ENCODE data around the gene STAB1.

- TF ChIP-seq CTCF (IDR thresholded peaks at IDR 0.05; ENCODE audit: low read depth, low read length, poor library complexity, severe bottlenecking) (no peak), EZH2phosphoT487 (IDR thresholded peaks at IDR 0.05; ENCODE audit: borderline replicate concordance, low read length) (no peak)
Observed at GRCh38 chr3:52488746-52489145, 6.4 kb upstream of the STAB1 start.
